ENCODE data around the gene PDGFB.

The PDGFB gene

GRCh38 chr22:39244496-39245129 is at the start of gene PDGFB:
Gene PDGFB, minus strand, starts transcription at chr22:39244982. Its CDS starts 1,019 bp downstream, at chr22:39243963.
- peak; percentile 32 for DNase-seq

GRCh38 chr22:39293766-39294368 is 49.1 kb upstream of the PDGFB start:
- DNase-seq = no peak

GRCh38 chr22:39292561-39293074 is 47.8 kb upstream of the PDGFB start:
- DNase-seq = no peak

DNA sequence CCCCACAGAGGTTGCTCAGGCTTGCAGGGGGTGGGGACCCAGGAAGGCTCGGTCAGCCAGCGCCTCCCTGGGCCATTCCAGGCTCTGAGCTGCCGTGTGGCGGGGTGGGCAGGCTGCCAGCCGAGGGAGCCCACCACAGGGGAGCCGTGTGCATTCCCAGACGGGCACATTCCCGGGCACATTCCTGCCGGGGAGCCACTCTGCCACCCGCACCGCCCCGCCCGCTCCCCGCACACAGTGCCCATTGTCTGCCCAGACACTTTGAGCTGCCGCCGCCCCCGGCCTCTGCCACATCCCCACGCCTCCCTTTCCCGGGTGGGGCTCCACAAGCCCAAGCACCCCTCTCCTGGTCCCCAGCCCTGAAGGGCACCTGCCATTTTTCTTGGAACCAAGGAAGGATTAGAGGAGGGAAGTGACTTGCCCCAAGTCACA is 47.3 kb upstream of the PDGFB start:
- DNase-seq = no peak

DNA sequence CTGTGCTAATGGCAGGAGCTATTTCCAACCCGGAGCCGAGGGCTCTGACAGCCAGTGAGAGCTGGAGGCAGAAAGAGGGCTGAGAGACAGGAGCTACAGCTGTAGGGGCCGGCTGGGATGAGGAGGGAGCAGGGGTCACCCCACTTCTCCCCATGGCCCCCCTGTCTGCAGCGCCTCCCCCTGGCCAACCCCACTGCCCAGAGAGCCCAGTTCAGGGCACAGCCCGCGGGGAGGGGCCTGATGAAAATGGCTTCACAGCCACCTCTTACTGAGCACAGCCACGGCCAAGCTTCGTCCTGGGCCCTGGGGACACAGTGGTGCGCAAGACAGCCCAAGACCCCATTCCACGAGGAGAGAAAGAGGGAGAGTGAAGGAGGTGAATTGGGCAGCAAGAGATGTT is 46.7 kb upstream of the PDGFB start:
- no peak for DNase-seq

GRCh38 chr22:39290724-39291161 is 46.0 kb upstream of the PDGFB start:
- DNase-seq = no peak

DNA sequence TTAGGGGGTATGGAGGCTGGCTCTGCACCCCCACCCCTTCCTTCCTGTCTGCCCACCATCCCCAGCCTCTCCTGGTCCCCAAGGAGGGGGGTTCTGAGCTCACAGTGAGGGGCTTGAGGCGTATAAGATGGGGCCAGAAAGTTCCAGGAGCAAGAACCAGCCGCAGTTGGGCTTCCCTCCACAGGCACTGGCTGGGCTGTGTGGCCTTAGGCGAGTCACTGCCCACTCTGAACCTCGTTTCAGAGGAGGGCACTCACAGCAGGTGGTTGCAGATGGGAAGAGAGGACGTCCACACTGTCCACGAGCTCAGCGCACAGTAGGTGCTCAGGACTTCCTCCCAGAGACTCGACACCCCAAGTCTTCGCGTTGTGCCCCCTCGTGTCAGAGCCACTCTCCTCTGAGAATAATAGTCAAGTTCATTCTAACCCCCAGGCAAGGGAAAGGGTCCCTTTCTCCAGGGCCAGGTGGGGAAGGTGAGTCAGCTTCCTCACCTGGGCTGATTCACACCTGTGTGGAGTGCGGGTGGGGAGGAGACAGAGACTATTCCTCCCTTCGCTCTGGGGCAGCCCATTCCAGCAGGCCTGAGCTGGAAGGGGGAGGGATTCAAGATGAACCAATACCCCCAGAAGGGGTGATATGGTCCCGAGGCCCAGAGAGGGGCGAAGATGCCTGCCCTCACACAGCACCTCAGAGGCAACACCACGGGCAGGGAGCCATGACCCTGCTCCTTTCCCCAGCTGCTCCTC is 45.4 kb upstream of the PDGFB start:
- DNase-seq = no peak

DNA sequence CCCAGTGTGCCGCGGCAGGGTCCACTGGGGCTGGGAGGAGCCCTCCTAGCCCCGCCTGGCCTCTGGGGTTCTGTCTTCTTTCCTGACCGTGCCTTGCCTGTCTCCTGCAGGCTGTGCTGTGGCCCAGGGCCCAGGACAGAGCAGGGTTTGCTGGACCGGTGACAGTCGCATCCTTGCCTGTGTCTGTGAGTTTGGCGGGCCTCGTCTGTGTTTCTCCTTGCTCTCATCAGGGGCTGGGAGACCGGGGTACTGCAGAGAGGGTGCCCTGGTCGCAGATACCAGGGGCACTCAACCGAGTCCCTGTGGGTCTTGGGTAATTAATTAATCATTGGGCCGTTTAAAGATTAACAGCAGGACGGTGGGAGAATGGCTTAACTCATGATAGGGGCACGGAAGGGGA is 44.8 kb upstream of the PDGFB start:
- no peak for DNase-seq

GRCh38 chr22:39288135-39288898 is 43.5 kb upstream of the PDGFB start:
- DNase-seq = no peak

DNA sequence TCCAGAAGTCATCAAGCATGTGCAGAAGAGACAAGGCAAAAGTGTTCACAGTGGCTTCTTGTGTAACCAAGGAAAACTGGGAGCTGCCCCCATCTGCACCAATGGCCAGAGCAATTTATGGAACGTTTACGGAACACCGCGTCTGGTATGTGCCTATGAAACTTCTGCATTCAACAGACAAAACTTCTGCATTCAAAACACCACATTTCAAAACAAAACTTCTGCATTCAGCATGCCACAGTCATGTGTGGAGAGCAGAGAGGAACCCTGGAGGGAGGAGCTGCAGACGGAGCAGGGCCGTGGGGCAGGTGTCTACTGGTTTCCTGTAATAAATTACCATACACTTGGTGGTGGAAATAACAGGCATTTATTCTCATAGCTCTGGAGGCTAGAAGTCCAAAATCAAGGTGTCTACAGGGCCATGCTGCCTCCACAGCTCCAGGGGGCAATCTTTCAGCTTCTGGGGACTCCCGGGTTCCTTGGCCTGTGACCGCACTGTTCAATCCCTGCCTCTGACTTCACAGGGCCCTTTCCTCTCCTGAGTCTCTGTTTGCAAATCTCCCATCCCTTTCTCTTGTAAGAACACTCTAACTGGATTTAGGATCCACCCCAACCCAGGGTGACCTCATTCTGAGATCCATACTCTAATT is 42.4 kb upstream of the PDGFB start:
- DNase-seq = no peak

- no peak for DNase-seq
These were observed 40.2 kb upstream of the PDGFB start for GRCh38 chr22:39284983-39285382.

- no peak for DNase-seq
These were observed 39.6 kb upstream of the PDGFB start for GRCh38 chr22:39284142-39284980.

DNA sequence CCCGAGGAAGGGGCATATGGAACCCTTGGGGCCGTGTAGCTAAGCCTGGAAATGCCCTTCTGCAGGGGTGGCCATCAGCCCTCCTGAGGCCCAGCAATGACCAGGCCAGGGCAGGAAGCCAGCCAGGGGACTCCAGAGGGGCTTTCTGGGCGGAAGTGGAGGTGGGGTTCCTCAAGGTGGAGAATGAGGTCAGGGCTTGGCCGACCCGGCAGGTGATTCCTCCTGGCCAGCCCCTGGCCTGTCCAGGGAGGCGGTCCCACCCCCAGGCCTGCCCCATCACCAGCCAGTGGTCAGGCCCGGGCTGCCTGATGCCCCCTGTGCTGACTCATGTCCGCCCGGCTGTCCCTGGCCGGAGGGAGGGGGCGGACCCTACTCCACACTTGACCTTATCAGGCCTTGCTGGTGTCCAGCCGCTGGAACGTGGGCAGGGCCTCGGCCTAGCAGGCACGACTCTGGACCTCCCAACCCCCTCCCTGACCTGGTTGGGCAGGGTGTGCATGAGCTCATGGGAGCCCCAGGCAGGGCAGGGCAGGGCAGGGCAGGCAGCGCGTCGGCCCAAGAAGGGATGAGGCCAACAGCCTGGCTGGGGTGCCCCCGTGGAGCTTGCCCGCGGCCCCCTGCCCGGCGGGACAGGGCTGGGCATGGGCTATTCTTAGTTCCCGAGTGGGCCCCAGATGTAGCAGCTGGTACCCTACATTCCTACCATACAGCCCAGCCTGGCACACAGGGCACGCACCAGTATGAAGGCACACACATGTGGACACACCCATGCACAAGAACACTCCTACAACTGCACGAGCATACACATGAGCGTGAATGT is 38.8 kb upstream of the PDGFB start:
- DNase-seq = no peak

- no peak for DNase-seq
These were observed 38.0 kb upstream of the PDGFB start for GRCh38 chr22:39282645-39283321.

DNA sequence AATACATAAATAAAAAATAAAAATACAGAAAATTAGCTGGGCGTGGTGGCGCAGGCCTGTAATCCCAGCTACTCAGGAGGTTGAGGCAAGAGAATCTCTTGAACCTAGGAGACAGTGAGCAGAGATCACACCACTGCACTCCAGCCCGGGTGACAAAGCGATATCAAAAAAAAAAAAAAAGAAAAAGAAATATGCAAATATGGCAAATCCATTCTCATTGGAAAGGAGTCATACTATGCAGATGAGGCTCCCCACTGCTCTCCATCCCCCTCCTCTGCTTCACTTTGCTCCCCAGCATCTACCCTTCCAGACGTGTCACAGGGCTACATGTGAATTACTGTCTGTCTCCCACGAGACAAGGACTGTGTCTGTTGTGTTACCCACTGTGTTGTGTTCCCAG is 36.3 kb upstream of the PDGFB start:
- no peak for DNase-seq

DNA sequence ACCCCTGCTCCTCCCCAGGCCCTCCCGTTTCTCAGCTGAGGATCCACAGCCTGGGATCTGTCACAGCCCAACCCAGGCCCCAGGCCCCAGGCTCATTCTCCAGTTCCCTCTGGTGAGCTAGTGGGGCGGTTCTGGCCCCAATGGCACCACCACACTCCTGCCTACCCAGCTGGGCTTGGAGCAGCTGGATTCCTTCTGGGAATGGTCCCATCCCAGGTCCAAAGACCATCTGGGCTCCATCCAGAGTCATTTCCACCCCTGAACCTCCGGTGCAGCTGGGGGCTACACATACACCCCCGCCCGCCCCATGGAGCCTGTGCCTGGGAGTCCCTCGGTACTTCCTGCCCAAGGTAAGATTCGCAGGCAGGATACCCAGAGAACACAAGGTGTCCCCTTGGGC is 35.5 kb upstream of the PDGFB start:
- DNase-seq = no peak

- no peak for DNase-seq
These were observed 34.5 kb upstream of the PDGFB start for GRCh38 chr22:39279170-39279850.

DNA sequence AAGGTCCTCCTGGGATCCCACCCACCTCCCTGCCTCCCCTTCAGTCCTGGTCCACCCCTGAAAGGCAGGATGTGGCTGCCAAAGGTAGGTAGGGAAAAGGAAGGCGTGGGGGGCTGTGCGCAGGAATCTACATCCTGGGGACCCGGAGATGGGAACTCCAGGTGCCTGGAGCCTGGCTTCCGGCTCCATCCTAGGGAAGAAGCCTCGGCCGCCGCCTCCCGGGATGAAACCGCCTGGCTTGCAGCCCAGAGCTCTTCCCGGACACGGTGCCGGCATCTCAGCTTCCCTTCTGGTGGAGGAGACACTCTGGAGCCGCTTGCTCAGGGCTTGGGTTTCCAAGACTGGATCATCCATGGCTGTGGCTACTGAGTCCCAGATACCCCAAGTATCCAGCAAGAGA is 33.3 kb upstream of the PDGFB start:
- no peak for DNase-seq

DNA sequence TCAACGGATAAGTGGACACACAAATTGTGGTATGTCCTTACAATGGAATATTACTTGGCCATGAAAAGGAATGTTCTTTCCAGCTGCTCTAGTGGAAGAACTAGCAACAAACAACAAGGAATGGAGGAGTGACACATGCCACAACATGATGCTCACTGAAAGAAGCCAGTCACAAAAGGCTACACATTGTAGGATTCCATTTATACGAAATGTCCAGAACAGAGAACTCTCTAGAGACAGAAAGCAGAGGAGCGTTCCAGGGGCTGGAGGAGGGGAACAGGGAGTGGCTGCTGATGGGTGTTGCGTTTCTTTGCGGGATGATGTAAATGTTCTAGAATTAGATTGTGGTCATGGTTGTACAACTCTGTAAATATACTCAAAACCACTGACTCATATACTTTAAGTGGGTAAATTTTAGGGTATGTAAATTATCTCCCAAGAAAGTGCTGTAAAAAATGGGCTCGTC is 32.4 kb upstream of the PDGFB start:
- DNase-seq = no peak

Data from NCI-H1105 (cell line).